ENCODE data around the gene DNAJC21.

DNA sequence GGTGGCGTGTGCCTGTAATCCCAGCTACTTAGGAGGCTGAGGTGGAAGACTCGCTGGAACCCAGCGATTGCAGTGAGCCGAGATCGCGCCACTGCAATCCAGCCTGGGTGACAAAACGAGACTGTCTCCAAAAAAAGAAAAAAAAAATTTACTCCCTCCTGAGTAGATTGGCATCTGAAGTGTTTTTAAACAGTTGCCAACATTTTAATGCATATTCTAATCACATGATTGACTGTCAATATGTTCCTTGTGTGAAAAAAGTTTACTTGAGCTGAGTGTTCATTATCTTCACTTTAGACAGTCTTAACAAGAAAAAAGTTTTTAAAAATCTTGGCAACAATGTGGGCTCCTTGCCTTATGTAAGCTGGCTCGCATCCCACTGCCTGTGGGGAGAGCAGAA lies 64.6 kb downstream of the DNAJC21 start:
- no peak for TF ChIP-seq NFRKB (IDR thresholded peaks at IDR 0.05)
- no peak for TF ChIP-seq ELF4 (IDR thresholded peaks at IDR 0.05)
- no peak for TF ChIP-seq TARDBP (IDR thresholded peaks at IDR 0.05)

Data from HEK293T (cell line).